Stomach (tissue), 4 donors: ENCODE measurements around the gene C1orf53.

Experiments used
- CTCF ChIP-seq, 7 experiments: fragments of 450-650 bp in 4 of 7; fragments of 200-600 bp in 3 of 7; sonication (generic) in 3 of 7; IDR thresholded peaks; one replicate each; pipeline ENCODE4 v1.5.1; 2016 to 2019; ENCODE audit warnings: antibody characterized with exemption in 7 of 7, control low read depth in 2 of 7, mild to moderate bottlenecking in 1 of 7
- EP300 ChIP-seq: sonication (generic); formaldehyde crosslinking; IDR thresholded peaks from one replicate; pipeline ENCODE4 v1.6.1; 2017; ENCODE audit warnings: antibody characterized with exemption
- POLR2A ChIP-seq, 4 donors: fragments of 450-650 bp; IDR thresholded peaks; one replicate each; pipeline ENCODE4 v1.6.1; 2016; ENCODE audit warnings: antibody characterized with exemption in 4 of 4, control low read depth in 2 of 4, mild to moderate bottlenecking in 1 of 4, moderate library complexity in 1 of 4
- POLR2AphosphoS5 ChIP-seq, 3 donors: sonication (generic); formaldehyde crosslinking; IDR thresholded peaks; one replicate each; pipeline ENCODE4 v1.6.1; 2016; ENCODE audit warnings: antibody characterized with exemption in 3 of 3

GRCh38 chr1:197920414-197921117 is 18.1 kb downstream of the C1orf53 start:
- TF ChIP-seq CTCF (IDR thresholded peaks at IDR 0.05) (no peak), POLR2A (IDR thresholded peaks at IDR 0.05) (no peak), EP300 (no peak), POLR2AphosphoS5 (IDR thresholded peaks at IDR 0.05) (no peak)
